MG63 (cell line): ENCODE measurements around the gene TTC19. TPM values are rescaled to one million over a fixed set of nuclear protein-coding genes. Genes with fewer than 3 reads are reported as not detected.
"Not testable (repeated sequence)": the region's sequence is repeated elsewhere in the genome, so short reads cannot be mapped to it uniquely, and the experiment has no call there.

Experiments
- DNase-seq: peaks from one replicate; pipeline ENCODE4 v3.0.0-alpha.2; 2020
- H3K27me3 ChIP-seq: fragments of 250-450 bp; sonication (Bioruptor Pico); 2 replicates; pipeline ENCODE4 v1.5.1; 2020; ENCODE audit warnings: mild to moderate bottlenecking, moderate library complexity
- H3K36me3 ChIP-seq: fragments of 250-450 bp; sonication (Bioruptor Pico); 2 replicates; pipeline ENCODE4 v1.5.1; 2020; ENCODE audit warnings: mild to moderate bottlenecking, moderate library complexity
- H3K4me3 ChIP-seq: fragments of 250-450 bp; sonication (Bioruptor Pico); 2 replicates; pipeline ENCODE4 v1.5.1; 2020; ENCODE audit warnings: mild to moderate bottlenecking, moderate library complexity
- H3K9me3 ChIP-seq: fragments of 250-450 bp; sonication (Bioruptor Pico); 2 replicates; pipeline ENCODE4 v1.5.1; 2020; ENCODE audit warnings: mild to moderate bottlenecking, moderate library complexity
- total RNA-seq: library from RNA; depleted of rRNA; stranded (reverse); fragments of >200 nt; shearing (Covaris generic); gene quantifications from 2 replicates; pipeline ENCODE4 v1.2.3, GENCODE V29; 2014; ENCODE audit warnings: low replicate concordance

TTC19 gene
- total RNA-seq, 1 experiment from 2014 or later = 9.2 TPM

- Histone ChIP-seq H3K9me3 (no peaks in the 10 kb centered on the region), H3K4me3 (no peak overlapping the region), H3K36me3 (peaks cover 3% of the 10 kb centered on the region; the same call in 1 of the 2 replicates), H3K27me3 (no peaks in the 10 kb centered on the region)
- DNase-seq = no peak
Observed at GRCh38 chr17:15969463-15969862, 30.2 kb upstream of the TTC19 start.

GRCh38 chr17:15970500-15970899, 29.1 kb upstream of the TTC19 start:
- no peaks in the 10 kb centered on the region for H3K9me3 ChIP-seq
- DNase-seq = no peak
- no peaks in the 10 kb centered on the region for H3K27me3 ChIP-seq
- H3K4me3 ChIP-seq = no peak overlapping the region
- H3K36me3 ChIP-seq = peaks cover 7% of the 10 kb centered on the region; the same call in 1 of the 2 replicates

GRCh38 chr17:15971098-15971678, 28.4 kb upstream of the TTC19 start:
- no peaks in the 10 kb centered on the region for H3K9me3 ChIP-seq
- no peak overlapping the region for H3K4me3 ChIP-seq
- no peaks in the 10 kb centered on the region for H3K27me3 ChIP-seq
- DNase-seq = no peak
- H3K36me3 ChIP-seq = peaks cover 8% of the 10 kb centered on the region; the same call in 1 of the 2 replicates

- no peaks in the 10 kb centered on the region for H3K27me3 ChIP-seq
- DNase-seq = no peak
- peaks cover 8% of the 10 kb centered on the region; the same call in 1 of the 2 replicates for H3K36me3 ChIP-seq
- no peaks in the 10 kb centered on the region for H3K9me3 ChIP-seq
- no peak overlapping the region for H3K4me3 ChIP-seq
Observed at GRCh38 chr17:15971882-15972281, 27.7 kb upstream of the TTC19 start.

GRCh38 chr17:15972497-15972951, 27.1 kb upstream of the TTC19 start:
- Histone ChIP-seq H3K36me3 (peaks cover 8% of the 10 kb centered on the region; the same call in 1 of the 2 replicates), H3K9me3 (no peaks in the 10 kb centered on the region), H3K4me3 (no peak overlapping the region), H3K27me3 (no peaks in the 10 kb centered on the region)
- no peak for DNase-seq

GRCh38 chr17:15973016-15973415, 26.6 kb upstream of the TTC19 start:
- no peak for DNase-seq
- Histone ChIP-seq H3K27me3 (no peaks in the 10 kb centered on the region), H3K9me3 (no peaks in the 10 kb centered on the region), H3K36me3 (peaks cover 8% of the 10 kb centered on the region; the same call in 1 of the 2 replicates), H3K4me3 (no peak overlapping the region)

- Histone ChIP-seq H3K36me3 (peaks cover 8% of the 10 kb centered on the region; the same call in 1 of the 2 replicates), H3K9me3 (no peaks in the 10 kb centered on the region), H3K27me3 (no peaks in the 10 kb centered on the region), H3K4me3 (no peak overlapping the region)
- no peak for DNase-seq
Observed at GRCh38 chr17:15973834-15974233, 25.8 kb upstream of the TTC19 start.

- Histone ChIP-seq H3K4me3 (no peak overlapping the region), H3K36me3 (peaks cover 14% of the 10 kb centered on the region), H3K9me3 (no peaks in the 10 kb centered on the region), H3K27me3 (no peaks in the 10 kb centered on the region)
- no peak for DNase-seq
Observed at GRCh38 chr17:15977894-15978293, 21.7 kb upstream of the TTC19 start.

GRCh38 chr17:15978606-15979005, 21.0 kb upstream of the TTC19 start:
- H3K27me3 ChIP-seq = no peaks in the 10 kb centered on the region
- H3K4me3 ChIP-seq = no peak overlapping the region

GRCh38 chr17:15979013-15979412, 20.6 kb upstream of the TTC19 start:
- H3K36me3 ChIP-seq = peaks cover 15% of the 10 kb centered on the region
- not testable (repeated sequence) for DNase-seq, H3K4me3 ChIP-seq, H3K9me3 ChIP-seq, H3K27me3 ChIP-seq

More at GRCh38 chr17:15978606-15979005, 21.0 kb upstream of the TTC19 start:
- no peaks in the 10 kb centered on the region for H3K9me3 ChIP-seq
- no peak for DNase-seq
- H3K36me3 ChIP-seq = peaks cover 15% of the 10 kb centered on the region

GRCh38 chr17:15981208-15981607, 18.4 kb upstream of the TTC19 start:
- no peak for DNase-seq
- no peaks in the 10 kb centered on the region for H3K9me3 ChIP-seq
- H3K36me3 ChIP-seq = peaks cover 14% of the 10 kb centered on the region
- H3K27me3 ChIP-seq = no peaks in the 10 kb centered on the region
- H3K4me3 ChIP-seq = no peak overlapping the region

GRCh38 chr17:15981646-15982580, 17.7 kb upstream of the TTC19 start:
- no peak for DNase-seq
- H3K36me3 ChIP-seq = peaks cover 19% of the 10 kb centered on the region
- H3K27me3 ChIP-seq = no peaks in the 10 kb centered on the region
- no peak overlapping the region for H3K4me3 ChIP-seq
- H3K9me3 ChIP-seq = no peaks in the 10 kb centered on the region

GRCh38 chr17:15996322-15996721, 3.3 kb upstream of the TTC19 start:
- H3K4me3 ChIP-seq = no peak overlapping the region
- H3K9me3 ChIP-seq = no peaks in the 10 kb centered on the region
- no peak for DNase-seq
- H3K27me3 ChIP-seq = no peaks in the 10 kb centered on the region
- H3K36me3 ChIP-seq = peaks cover 7% of the 10 kb centered on the region; the same call in 1 of the 2 replicates

GRCh38 chr17:15998031-15998562, 1.5 kb upstream of the TTC19 start:
- Histone ChIP-seq H3K36me3 (peaks cover 21% of the 10 kb centered on the region), H3K4me3 (peak overlapping the region; percentile 79), H3K27me3 (no peaks in the 10 kb centered on the region), H3K9me3 (no peaks in the 10 kb centered on the region)
- no peak for DNase-seq

GRCh38 chr17:15999974-16000827, 577 bp downstream of the TTC19 start:
- H3K36me3 ChIP-seq = peaks cover 42% of the 10 kb centered on the region
- H3K4me3 ChIP-seq = peak overlapping the region; percentile 79
- peak; percentile 49 for DNase-seq
- H3K9me3 ChIP-seq = no peaks in the 10 kb centered on the region
- no peaks in the 10 kb centered on the region for H3K27me3 ChIP-seq

GRCh38 chr17:16001226-16001897, 1.7 kb downstream of the TTC19 start:
- Histone ChIP-seq H3K9me3 (no peaks in the 10 kb centered on the region), H3K4me3 (peak overlapping the region; percentile 79), H3K36me3 (peaks cover 50% of the 10 kb centered on the region), H3K27me3 (no peaks in the 10 kb centered on the region)
- no peak for DNase-seq
